ENCODE measurements around the gene NBEA.

The NBEA gene

GRCh38 chr13:35179920-35180663 lies 238.0 kb downstream of the NBEA start:
- DNase-seq, result no peak

GRCh38 chr13:35190241-35190640 lies 248.2 kb downstream of the NBEA start:
- DNase-seq, result no peak

- DNase-seq, result peak; percentile 37
These were observed 249.8 kb downstream of the NBEA start for GRCh38 chr13:35191883-35192282.

- peak; percentile 53 for DNase-seq
These were observed 256.6 kb downstream of the NBEA start for GRCh38 chr13:35198613-35199200.

DNA sequence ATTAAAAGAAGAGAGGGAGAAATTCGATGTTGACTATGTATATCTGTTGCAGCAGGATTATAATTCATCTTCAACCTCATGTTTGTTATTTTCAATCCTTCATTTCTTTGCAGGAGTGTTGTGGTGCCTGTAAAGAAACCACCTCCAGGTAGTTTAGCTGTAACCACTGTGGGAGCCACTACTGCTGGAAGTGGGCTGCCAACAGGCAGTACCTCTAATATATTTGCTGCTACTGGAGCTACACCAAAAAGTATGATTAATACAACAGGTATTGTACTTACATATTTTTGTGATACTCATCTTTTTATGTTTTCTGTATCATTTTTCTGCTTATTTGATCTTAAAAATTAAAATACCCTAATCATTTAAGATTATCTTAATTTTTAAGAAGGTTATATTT lies 266.5 kb downstream of the NBEA start:
- DNase-seq, result no peak

GRCh38 chr13:35210261-35210660 lies 268.2 kb downstream of the NBEA start:
- DNase-seq, result peak; percentile 33

DNA sequence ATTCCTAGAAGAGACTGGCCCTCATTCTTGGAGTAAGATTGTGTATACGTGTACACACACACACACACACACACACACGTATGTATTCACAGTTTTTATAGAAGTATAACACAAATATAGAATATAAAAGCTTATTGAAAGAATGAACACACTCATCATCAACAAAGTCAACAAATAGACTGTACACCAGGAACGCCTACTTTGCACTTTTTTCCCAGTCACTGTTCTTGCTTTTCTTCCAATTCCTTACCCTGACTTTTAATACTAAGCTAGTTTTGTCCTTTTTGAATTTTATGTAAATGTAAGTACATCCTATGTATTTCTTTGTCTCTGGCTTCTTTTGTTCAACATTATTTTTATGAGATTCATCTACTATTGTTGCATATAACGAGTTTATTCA lies 269.9 kb downstream of the NBEA start:
- no peak for DNase-seq

DNA sequence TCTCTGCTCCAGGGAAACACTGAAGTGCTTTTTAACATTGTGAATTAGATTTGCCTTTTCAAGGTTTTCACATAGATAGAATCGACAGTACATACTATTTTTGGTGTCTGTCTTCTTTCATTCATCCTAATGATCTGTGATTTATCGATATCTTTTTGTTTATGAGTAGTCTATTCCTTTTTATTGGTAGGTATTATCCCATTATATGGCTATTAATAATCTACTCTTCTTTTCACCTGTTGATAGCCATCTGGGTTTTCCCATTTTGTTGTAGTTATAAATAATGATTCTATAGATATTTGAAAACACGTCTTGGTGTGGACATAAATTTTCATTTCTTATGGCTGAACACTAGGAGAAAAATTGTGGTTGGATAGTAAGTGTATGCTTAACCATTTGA lies 271.8 kb downstream of the NBEA start:
- no peak for DNase-seq

- DNase-seq, result no peak
These were observed 274.1 kb downstream of the NBEA start for GRCh38 chr13:35216131-35216530.

GRCh38 chr13:35219021-35219420 lies 277.0 kb downstream of the NBEA start:
- DNase-seq, result no peak

DNA sequence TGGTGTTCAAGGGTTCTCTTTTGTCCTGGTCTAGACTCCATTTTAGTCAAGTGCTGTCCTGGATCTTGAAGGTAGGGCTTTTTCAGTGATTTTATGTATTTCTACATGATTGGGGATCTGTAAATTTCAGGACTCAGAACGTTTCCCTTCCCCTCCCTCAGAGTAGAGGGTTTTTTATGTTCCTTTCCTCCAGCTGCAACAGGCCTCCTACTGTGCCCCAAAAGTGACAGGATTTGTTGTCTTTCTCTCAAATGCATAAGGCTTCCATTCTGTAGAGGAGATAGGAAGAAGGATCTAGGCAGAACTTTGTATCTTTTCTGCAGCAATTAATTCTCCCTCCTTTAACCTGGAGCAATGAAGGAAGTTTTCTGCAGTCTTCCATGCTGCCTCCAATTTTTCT lies 283.1 kb downstream of the NBEA start:
- no peak for DNase-seq

DNA sequence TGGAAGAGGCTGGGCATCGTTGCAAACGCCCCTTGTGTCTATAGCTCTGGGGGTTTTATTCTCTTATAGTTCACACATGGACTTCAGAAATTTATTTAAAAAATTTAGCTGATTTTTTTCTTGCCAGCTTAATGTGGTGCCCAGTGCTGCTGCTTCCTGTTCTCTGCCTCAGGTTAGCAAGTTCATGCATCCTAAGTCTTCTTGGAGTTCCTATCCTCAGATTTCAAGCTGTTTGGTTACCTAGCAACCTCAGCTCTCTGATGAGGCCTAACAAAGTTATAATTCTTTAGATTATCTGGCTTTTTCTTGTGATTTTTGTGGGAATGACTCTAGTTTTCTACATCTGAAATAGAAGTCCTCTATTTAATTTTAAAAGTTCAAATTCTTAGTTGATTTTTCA lies 283.5 kb downstream of the NBEA start:
- peak; percentile 10 for DNase-seq

- no peak for DNase-seq
These were observed 286.5 kb downstream of the NBEA start for GRCh38 chr13:35228536-35228935.

GRCh38 chr13:35231426-35231825 lies 289.4 kb downstream of the NBEA start:
- DNase-seq, result no peak

- no peak for DNase-seq
These were observed 296.2 kb downstream of the NBEA start for GRCh38 chr13:35238274-35238673.

- DNase-seq, result no peak
These were observed 310.6 kb downstream of the NBEA start for GRCh38 chr13:35252536-35253205.

- DNase-seq, result no peak
These were observed 313.2 kb downstream of the NBEA start for GRCh38 chr13:35255241-35255640.

DNA sequence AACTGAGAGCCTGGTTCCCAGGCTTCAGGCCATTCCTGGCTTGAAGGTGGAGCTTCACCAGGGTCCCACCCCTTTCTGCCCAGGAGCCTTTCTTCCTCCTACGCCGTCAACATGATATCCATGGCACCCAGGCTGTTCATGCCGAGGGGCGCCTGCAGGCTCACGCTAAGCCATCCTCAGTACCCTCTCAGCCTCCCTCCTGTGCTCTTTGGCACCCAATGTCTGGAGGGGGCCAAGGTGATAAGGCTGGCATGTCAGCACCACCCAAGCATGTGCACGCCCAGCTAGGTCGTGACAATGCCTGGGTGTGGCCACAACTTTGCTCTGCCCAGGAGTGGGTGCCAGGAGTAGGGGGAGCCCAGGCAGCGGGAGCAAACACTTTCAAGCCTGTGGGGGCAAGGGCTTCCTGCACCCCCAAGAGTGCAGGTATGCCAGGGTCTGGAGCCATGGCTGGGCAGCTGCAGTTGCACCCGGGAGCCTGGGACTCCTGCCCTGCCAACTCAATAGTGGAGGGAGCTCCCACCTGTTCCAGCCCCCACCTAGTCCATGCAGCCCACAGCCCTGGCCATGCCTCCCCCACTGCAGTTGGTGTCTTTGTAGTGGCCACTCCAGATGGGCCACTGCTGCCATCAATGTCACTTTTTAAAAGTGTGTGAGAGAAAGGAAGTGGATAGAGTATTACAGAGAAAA lies 314.5 kb downstream of the NBEA start:
- DNase-seq, result no peak

GRCh38 chr13:35260316-35260715 lies 318.2 kb downstream of the NBEA start:
- DNase-seq, result no peak

DNA sequence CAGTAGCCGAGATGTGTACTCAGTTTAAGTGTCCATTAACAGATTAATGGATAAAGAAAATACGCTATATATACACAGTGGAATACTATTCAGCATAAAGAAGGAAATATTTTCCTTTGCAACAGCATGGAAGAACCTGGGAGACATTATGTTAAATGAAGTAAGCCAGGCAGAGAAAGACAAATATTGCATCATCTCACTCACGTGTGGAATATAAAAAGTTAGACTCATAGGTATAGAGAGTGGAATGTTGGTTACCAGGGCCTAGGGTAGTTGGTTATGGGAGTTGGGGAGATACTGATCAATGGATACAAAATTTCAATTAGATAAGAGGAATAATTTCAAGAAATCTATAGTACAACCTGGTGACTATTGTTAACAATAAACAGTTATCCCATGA lies 324.3 kb downstream of the NBEA start:
- DNase-seq, result no peak

GRCh38 chr13:35278917-35279316 lies 336.8 kb downstream of the NBEA start:
- no peak for DNase-seq

- DNase-seq, result no peak
These were observed 337.4 kb downstream of the NBEA start for GRCh38 chr13:35279500-35279899.

DNA sequence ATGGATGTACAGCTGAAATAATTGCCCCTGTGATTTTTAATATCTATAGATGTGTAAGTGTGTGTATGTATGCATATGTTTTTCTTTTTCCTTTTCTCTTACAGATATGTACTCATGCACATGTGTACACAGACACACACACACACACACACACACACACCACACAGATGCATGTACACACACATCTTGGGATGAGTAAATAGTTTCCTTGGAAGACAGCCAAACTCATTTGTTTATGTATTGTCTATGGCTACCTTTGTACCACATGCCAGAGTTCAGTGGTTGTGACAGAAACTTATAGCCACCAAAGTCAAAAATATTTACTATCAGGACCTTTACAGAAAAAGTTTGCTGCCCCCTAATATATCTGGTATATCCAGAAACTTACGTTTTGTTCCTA lies 341.8 kb downstream of the NBEA start:
- DNase-seq, result peak; percentile 52

DNA sequence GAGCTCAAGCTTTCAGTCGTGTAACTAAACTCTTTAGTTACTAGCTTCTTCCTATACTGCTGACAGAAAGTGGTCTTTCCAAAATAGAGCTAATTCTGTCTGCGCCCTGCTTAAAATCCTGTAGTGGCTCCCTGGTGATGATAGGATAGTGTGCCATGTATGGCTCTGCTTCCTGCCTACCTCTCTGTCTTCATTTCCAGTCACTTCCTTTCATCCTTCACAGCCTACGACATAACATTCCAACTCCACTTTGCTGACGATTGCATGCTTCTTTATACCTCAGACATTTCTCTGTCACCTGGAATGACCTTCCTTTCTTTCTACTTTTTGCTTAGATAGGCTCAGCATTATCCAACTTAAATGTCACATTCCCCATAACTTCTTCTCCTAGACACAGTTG lies 343.6 kb downstream of the NBEA start:
- no peak for DNase-seq

Data from NCI-H2171 treated with DMSO at 0.1 percent for 48 hours (cell line).